Measurements from ENCODE around the gene TMPRSS2.

The TMPRSS2 gene

DNA sequence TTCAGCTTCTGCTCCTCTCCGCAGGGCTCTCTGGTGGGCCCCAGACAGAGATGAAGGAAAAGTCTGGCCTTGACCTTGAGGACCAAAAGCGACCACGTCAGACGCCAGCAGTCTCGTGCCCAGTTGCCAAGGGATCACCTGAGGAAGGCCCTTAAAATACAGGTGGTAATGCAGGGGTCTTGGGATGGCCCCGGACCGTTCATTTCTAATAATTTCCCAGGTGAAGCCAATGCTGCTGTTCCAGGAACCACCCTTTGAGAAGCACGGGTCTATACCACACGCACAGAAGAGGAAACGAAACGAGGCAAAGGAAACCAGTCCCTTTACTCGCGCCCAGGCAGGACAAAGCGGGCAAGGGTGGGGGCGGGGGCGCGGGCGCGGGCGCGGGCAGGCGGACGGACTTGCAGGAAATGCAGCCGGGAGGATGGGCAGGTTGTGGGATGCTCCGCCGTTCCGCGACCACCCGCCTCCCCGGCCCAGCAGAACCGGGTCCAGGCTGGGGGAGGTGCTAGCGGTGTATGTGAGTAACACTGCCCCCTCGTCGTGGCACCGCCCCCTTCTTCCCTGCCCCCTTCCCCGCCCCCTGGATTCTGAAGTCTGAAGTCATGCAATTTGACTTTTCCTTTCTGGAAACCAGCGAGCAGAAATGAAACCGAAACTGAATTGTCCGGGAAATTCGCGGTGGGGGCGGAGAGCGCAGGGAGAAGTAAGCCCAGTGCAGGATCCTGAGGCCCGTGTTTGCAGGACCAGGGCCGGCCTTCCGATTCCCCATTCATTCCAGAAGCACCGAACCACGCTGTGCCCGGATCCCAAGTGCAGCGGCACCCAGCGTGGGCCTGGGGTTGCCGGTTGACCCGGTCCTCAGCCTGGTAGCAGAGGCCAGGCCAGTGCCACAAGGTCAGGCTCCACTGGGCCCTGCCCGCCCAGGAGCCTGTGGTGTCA, 87.8 kb downstream of the TMPRSS2 start (continued):
- TF ChIP-seq, protein P1, sequence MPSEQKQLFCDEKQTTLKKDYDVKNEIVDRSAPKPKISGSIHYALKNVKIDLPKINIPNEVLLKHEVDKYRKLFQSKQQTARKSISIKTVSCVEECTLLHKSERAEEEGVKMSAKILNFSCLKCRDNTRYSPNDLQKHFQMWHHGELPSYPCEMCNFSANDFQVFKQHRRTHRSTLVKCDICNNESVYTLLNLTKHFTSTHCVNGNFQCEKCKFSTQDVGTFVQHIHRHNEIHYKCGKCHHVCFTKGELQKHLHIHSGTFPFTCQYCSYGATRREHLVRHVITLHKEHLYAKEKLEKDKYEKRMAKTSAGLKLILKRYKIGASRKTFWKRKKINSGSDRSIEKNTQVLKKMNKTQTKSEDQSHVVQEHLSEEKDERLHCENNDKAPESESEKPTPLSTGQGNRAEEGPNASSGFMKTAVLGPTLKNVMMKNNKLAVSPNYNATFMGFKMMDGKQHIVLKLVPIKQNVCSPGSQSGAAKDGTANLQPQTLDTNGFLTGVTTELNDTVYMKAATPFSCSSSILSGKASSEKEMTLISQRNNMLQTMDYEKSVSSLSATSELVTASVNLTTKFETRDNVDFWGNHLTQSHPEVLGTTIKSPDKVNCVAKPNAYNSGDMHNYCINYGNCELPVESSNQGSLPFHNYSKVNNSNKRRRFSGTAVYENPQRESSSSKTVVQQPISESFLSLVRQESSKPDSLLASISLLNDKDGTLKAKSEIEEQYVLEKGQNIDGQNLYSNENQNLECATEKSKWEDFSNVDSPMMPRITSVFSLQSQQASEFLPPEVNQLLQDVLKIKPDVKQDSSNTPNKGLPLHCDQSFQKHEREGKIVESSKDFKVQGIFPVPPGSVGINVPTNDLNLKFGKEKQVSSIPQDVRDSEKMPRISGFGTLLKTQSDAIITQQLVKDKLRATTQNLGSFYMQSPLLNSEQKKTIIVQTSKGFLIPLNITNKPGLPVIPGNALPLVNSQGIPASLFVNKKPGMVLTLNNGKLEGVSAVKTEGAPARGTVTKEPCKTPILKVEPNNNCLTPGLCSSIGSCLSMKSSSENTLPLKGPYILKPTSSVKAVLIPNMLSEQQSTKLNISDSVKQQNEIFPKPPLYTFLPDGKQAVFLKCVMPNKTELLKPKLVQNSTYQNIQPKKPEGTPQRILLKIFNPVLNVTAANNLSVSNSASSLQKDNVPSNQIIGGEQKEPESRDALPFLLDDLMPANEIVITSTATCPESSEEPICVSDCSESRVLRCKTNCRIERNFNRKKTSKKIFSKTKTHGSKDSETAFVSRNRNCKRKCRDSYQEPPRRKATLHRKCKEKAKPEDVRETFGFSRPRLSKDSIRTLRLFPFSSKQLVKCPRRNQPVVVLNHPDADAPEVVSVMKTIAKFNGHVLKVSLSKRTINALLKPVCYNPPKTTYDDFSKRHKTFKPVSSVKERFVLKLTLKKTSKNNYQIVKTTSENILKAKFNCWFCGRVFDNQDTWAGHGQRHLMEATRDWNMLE (tag by site-specific recombination; conservative IDR thresholded peaks at IDR 0.05; ENCODE audit: low read depth) = no peak
- TF ChIP-seq ZNF514 (tag by site-specific recombination; IDR thresholded peaks at IDR 0.05) (no peak), ZNF544 (tag by site-specific recombination; IDR thresholded peaks at IDR 0.05) (no peak), ZEB2 (tag by site-specific recombination; IDR thresholded peaks at IDR 0.05) (0 out of 2 replicates have a peak, but pooled peaks have one; percentile 19), ZNF274 (IDR thresholded peaks at IDR 0.05; ENCODE audit: low read length) (no peak), ZNF274 (tag by site-specific recombination; IDR thresholded peaks at IDR 0.05; ENCODE audit: borderline replicate concordance) (no peak), GLI2 (tag by site-specific recombination; IDR thresholded peaks at IDR 0.05; ENCODE audit: borderline replicate concordance, low read depth) (no peak), ZNF354C (tag by site-specific recombination; IDR thresholded peaks at IDR 0.05; ENCODE audit: borderline replicate concordance, low read depth) (no peak), ZNF292 (tag by site-specific recombination; IDR thresholded peaks at IDR 0.05; ENCODE audit: borderline replicate concordance, low read depth) (no peak), ZNF777 (tag by site-specific recombination; IDR thresholded peaks at IDR 0.05; ENCODE audit: borderline replicate concordance) (no peak), ZNF211 (tag by site-specific recombination; IDR thresholded peaks at IDR 0.05; ENCODE audit: low read depth) (no peak), ZFHX2 (tag by site-specific recombination; conservative IDR thresholded peaks at IDR 0.05) (peak; percentile 71), ZIC2 (tag by site-specific recombination; IDR thresholded peaks at IDR 0.05) (peak; percentile 23; the same call in 1 of the 2 replicates), ZNF138 (tag by site-specific recombination; IDR thresholded peaks at IDR 0.05; ENCODE audit: borderline replicate concordance) (no peak), ZNF404 (tag by site-specific recombination; IDR thresholded peaks at IDR 0.05) (no peak), ZNF776 (tag by site-specific recombination; IDR thresholded peaks at IDR 0.05; ENCODE audit: borderline replicate concordance) (no peak), GLIS1 (tag by site-specific recombination; IDR thresholded peaks at IDR 0.05) (peak; percentile 45; the same call in 1 of the 2 replicates), ZNF837 (tag by site-specific recombination; IDR thresholded peaks at IDR 0.05) (no peak), ZNF791 (tag by site-specific recombination; IDR thresholded peaks at IDR 0.05) (no peak), ZNF132 (tag by site-specific recombination; IDR thresholded peaks at IDR 0.05; ENCODE audit: borderline replicate concordance) (no peak), ZNF677 (tag by site-specific recombination; IDR thresholded peaks at IDR 0.05) (no peak), ZNF830 (tag by site-specific recombination; IDR thresholded peaks at IDR 0.05; ENCODE audit: low read depth) (no peak), GLI4 (tag by site-specific recombination; IDR thresholded peaks at IDR 0.05) (no peak), ZNF555 (tag by site-specific recombination; conservative IDR thresholded peaks at IDR 0.05) (no peak), ZNF114 (tag by site-specific recombination; IDR thresholded peaks at IDR 0.05) (no peak)
- TF ChIP-seq, protein P2, sequence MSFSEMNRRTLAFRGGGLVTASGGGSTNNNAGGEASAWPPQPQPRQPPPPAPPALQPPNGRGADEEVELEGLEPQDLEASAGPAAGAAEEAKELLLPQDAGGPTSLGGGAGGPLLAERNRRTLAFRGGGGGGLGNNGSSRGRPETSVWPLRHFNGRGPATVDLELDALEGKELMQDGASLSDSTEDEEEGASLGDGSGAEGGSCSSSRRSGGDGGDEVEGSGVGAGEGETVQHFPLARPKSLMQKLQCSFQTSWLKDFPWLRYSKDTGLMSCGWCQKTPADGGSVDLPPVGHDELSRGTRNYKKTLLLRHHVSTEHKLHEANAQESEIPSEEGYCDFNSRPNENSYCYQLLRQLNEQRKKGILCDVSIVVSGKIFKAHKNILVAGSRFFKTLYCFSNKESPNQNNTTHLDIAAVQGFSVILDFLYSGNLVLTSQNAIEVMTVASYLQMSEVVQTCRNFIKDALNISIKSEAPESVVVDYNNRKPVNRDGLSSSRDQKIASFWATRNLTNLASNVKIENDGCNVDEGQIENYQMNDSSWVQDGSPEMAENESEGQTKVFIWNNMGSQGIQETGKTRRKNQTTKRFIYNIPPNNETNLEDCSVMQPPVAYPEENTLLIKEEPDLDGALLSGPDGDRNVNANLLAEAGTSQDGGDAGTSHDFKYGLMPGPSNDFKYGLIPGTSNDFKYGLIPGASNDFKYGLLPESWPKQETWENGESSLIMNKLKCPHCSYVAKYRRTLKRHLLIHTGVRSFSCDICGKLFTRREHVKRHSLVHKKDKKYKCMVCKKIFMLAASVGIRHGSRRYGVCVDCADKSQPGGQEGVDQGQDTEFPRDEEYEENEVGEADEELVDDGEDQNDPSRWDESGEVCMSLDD (tag by site-specific recombination; IDR thresholded peaks at IDR 0.05) = no peak
- TF ChIP-seq, protein P3, sequence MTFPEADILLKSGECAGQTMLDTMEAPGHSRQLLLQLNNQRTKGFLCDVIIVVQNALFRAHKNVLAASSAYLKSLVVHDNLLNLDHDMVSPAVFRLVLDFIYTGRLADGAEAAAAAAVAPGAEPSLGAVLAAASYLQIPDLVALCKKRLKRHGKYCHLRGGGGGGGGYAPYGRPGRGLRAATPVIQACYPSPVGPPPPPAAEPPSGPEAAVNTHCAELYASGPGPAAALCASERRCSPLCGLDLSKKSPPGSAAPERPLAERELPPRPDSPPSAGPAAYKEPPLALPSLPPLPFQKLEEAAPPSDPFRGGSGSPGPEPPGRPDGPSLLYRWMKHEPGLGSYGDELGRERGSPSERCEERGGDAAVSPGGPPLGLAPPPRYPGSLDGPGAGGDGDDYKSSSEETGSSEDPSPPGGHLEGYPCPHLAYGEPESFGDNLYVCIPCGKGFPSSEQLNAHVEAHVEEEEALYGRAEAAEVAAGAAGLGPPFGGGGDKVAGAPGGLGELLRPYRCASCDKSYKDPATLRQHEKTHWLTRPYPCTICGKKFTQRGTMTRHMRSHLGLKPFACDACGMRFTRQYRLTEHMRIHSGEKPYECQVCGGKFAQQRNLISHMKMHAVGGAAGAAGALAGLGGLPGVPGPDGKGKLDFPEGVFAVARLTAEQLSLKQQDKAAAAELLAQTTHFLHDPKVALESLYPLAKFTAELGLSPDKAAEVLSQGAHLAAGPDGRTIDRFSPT (tag by site-specific recombination; IDR thresholded peaks at IDR 0.05) = no peak; the same call in none of the 2 replicates
- TF ChIP-seq, protein P4, sequence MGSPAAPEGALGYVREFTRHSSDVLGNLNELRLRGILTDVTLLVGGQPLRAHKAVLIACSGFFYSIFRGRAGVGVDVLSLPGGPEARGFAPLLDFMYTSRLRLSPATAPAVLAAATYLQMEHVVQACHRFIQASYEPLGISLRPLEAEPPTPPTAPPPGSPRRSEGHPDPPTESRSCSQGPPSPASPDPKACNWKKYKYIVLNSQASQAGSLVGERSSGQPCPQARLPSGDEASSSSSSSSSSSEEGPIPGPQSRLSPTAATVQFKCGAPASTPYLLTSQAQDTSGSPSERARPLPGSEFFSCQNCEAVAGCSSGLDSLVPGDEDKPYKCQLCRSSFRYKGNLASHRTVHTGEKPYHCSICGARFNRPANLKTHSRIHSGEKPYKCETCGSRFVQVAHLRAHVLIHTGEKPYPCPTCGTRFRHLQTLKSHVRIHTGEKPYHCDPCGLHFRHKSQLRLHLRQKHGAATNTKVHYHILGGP (tag by site-specific recombination; IDR thresholded peaks at IDR 0.05) = no peak

Data from HEK293 (cell line).